Right ventricle myocardium superior (tissue), 1 donor: ENCODE data around the gene NDUFS6. TPM values are rescaled to one million over a fixed set of nuclear protein-coding genes. Genes with fewer than 3 reads are reported as not detected.
"Not testable (repeated sequence)": the region's sequence is repeated elsewhere in the genome, so short reads cannot be mapped to it uniquely, and the experiment has no call there.

Experiments used
- ATAC-seq: fragments of 200-7000 bp; cut with Tn5 transposase; one replicate; pipeline ENCODE4 v1.9.1; 2020; ENCODE audit warnings: mild to moderate bottlenecking; ENCODE audit not compliant: poor library complexity
- DNase-seq: peaks from one replicate; pipeline ENCODE4 v3.0.0-alpha.2; 2020
- intact Hi-C: fragments of 100-400 bp; cut with DNase I; formaldehyde crosslinking; loops from one replicate; pipeline ENCODE4 v1.11.2; 2022
- total RNA-seq: library from RNA; stranded (reverse); fragmentation: NEBNext Ultra II Directional; extraction: Animal tissue kit (Norgen Biotek cat#: 25700); gene quantifications from one replicate; pipeline ENCODE4 v1.2.1, GENCODE V29; 2021
- donor health status: DM: no; HTN: yes; CAD: no; lungs with severe emphysema.

NDUFS6 gene
- total RNA-seq, 1 donor from 2014 or later, result 126 TPM

- ATAC-seq, result no peak
- no peak for DNase-seq
- intact Hi-C loops, result no loop called here
Measured at GRCh38 chr5:1806199-1806598, 5.0 kb downstream of the NDUFS6 start.

- ATAC-seq (no peak), DNase-seq (no peak)
- intact Hi-C loops, result no loop called here
Measured at GRCh38 chr5:1806974-1807373, 5.8 kb downstream of the NDUFS6 start.

GRCh38 chr5:1807451-1808185 lies 6.4 kb downstream of the NDUFS6 start:
- intact Hi-C loops, result no loop called here
- ATAC-seq (no peak), DNase-seq (peak; percentile 20)

- ATAC-seq (no peak), DNase-seq (no peak)
- intact Hi-C loops, result no loop called here
Measured at GRCh38 chr5:1808439-1808838, 7.2 kb downstream of the NDUFS6 start.

GRCh38 chr5:1809416-1810035 lies 8.3 kb downstream of the NDUFS6 start:
- ATAC-seq, result no peak
- intact Hi-C loops, result no loop called here
- peak; percentile 39 for DNase-seq

- ATAC-seq (no peak), DNase-seq (no peak)
- intact Hi-C loops, result no loop called here
Measured at GRCh38 chr5:1810581-1811101, 9.4 kb downstream of the NDUFS6 start.

GRCh38 chr5:1814183-1815020 lies 13.2 kb downstream of the NDUFS6 start:
- ATAC-seq, result no peak
- intact Hi-C loops, result no loop called here
- no peak for DNase-seq

GRCh38 chr5:1815071-1815786 lies 14.0 kb downstream of the NDUFS6 start:
- intact Hi-C loops, result no loop called here
- no peak for ATAC-seq
- DNase-seq, result no peak

GRCh38 chr5:1815881-1816292 lies 14.7 kb downstream of the NDUFS6 start:
- DNase-seq (no peak), ATAC-seq (no peak)
- intact Hi-C loops, result no loop called here

GRCh38 chr5:1816495-1817089 lies 15.4 kb downstream of the NDUFS6 start:
- intact Hi-C loops, ATAC-seq, DNase-seq: not testable (repeated sequence)

GRCh38 chr5:1817261-1818043 lies 16.2 kb downstream of the NDUFS6 start:
- no peak for ATAC-seq
- intact Hi-C loops, result no loop called here

GRCh38 chr5:1818784-1819183 lies 17.6 kb downstream of the NDUFS6 start:
- intact Hi-C loops, result no loop called here
- no peak for ATAC-seq
- no peak for DNase-seq

More at GRCh38 chr5:1817261-1818043, 16.2 kb downstream of the NDUFS6 start:
- DNase-seq, result no peak

GRCh38 chr5:1819458-1819857 lies 18.3 kb downstream of the NDUFS6 start:
- intact Hi-C loops, result no loop called here
- ATAC-seq (no peak), DNase-seq (no peak)

GRCh38 chr5:1820381-1820780 lies 19.2 kb downstream of the NDUFS6 start:
- intact Hi-C loops, result no loop called here
- DNase-seq (no peak), ATAC-seq (peak; percentile 20)

- ATAC-seq (no peak), DNase-seq (no peak)
- intact Hi-C loops, result no loop called here
Measured at GRCh38 chr5:1820926-1821325, 19.7 kb downstream of the NDUFS6 start.

GRCh38 chr5:1821862-1822261 lies 20.7 kb downstream of the NDUFS6 start:
- DNase-seq (no peak), ATAC-seq (no peak)
- intact Hi-C loops, result no loop called here

GRCh38 chr5:1823381-1824034 lies 22.3 kb downstream of the NDUFS6 start:
- intact Hi-C loops, result no loop called here
- ATAC-seq, result no peak
- no peak for DNase-seq
